Activated CD4-positive, CD25-positive, alpha-beta regulatory T cell treated with anti-CD3 and anti-CD28 coated beads, Interleukin-2, amount 50 U/mL, for 72 hours (primary cell): ENCODE results near the gene TCF20.

Source experiments
- DNase-seq: peaks from one replicate; pipeline ENCODE4 v3.0.0; 2021

The TCF20 gene

DNA sequence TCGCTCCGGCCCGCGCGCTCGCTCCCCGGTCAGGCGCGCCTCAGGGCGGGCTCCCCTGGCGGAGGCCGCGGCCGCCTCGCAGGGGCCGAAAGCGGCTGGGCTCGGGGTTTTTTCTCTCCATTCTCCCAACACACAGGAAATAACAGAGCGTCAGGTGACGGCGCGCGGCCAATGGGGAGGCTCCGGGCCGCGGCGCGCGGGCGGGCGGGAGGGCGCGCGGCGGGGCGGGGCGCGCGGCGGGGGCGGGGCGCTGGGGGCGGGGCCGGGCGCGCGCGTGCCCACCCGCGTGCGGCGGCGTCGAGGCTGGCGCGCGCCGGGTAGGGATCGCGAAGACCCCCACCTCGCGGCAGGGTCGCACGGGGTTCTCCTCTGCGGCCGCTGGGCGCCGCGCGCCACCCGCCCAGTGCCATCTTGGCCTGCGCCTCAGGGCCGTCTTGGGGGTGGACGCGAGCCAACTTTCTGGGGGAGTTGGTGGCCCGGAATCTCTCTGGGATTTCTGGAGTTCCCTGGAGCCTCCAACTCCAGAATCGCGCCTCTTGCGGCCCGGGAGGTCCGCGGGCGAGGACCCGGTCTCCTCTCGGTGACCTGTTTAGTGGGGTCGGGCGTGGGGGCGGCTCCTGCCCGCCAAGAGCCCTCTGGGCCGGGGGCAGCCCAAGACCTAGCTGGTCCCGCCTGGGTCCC, at the start of gene TCF20:
Gene TCF20 (minus strand): TSS at position 144 of the 681 bp plus-strand sequence. CDS start 55,348 bp downstream, outside the sequence.
- peak; percentile 77 for DNase-seq

DNA sequence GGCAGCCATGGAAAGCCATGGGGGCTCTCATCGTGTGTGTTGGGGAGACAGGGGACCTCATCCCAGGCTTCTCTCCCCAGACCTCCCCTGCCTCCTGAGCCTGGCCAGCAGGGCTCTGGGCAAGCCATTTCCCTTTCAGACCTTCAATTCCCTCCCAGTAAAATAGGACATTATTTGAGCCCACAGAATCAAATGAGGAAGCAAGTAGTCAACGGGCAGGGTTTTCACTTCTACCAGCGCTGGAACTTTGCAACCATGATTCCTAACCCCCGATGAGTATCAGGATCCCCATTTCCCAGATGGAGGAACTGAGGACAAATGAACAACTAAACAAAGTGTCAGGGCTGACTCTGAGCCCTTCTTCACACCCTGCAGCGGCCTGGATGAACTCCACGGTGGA, 48.9 kb upstream of the TCF20 start:
- DNase-seq = no peak

DNA sequence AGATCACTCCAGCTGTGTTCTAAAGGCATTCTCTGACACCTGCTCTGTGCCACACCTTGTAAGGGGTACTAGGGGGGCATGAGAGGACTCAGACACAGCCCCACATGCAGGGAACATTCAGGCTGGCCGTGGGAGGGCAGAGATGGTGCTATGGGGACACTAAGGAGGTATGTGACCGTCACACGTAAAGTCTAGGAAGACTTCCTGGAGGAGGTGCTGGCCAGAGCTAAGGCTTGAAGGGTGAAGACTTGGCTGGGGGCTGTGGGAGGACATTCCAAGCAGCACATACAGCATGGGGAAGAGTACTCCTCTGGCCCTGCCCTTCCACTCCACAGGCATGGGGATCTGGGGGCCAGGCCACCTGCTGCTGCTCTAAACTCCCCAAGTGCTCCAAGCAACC, 48.5 kb upstream of the TCF20 start:
- no peak for DNase-seq

DNA sequence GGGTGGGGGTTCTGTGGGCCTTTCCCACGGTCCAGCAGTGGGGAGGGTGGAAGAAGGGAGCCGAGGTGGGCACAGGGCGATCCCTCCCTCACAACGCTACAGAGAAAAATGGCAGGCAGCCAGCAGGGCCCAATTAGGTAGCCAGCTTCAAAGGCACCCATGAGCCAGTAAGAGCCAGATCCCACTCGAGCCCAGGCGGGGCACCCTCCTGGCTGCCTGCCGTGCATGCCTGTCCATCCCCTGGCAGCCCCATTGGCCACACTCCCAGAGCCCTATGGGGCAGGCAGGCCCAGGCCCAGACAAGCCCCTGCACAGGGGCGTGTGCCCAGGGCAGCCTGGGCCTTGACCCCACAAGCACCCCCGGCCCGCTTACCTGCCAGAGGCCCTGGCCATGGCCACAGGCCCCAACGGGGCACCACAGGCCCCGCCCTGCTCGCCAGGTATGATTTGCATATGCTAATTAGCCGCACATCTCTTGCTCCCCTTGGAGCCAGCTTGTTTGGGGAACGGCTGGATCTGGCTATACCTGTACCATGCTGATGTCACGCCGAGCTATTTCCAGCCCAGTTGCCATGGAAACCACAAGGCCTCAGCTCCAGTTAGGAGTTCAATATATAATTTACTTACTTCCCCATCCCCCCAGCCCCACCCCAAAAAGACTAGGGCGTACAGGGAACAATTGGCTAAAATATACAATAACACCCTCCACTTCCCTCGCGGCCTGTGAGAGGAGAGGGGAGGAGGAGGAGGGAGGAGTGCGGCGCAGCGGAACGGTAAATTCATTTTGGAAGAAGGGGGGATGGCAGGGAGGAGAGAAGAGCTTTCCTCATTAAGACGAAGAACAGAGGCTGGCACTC, 47.5 kb upstream of the TCF20 start:
- no peak for DNase-seq

DNA sequence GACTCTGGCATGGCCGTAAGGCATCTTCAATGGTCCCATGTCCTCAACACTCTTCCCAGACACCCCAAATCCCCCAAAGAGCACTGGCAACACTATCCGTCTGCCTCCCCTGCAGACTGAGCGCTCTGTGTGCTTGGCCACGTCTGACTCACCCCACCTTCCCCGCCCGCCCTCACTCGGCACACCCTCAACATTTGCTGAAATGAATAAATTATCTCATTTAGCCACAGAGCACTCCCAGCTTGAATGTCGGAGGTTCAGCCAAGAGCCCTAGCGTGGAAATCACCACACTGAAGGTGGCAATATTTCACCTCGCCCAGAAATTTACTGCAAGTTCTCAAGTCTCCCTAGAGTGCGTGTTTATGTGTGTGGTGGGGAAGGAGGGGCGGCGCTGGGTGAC, 46.6 kb upstream of the TCF20 start:
- DNase-seq = no peak

DNA sequence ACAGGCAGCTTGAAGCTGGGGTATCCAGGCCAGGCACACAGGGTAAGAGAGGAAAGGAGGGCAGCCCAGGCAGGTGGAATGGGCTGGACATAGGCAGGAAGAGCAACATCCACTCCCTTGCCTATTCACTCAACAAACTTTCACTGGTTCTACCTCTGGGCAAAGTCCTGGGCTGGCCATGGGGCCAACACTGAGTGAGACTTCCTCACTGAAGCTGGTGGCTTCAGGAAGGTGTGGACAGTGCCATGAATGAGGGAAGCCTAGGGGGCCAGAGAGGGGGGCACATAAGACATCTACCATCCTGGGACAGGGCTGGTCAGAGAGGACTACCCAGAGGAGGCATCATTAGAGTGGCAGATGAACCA, 44.9 kb upstream of the TCF20 start:
- DNase-seq = no peak

DNA sequence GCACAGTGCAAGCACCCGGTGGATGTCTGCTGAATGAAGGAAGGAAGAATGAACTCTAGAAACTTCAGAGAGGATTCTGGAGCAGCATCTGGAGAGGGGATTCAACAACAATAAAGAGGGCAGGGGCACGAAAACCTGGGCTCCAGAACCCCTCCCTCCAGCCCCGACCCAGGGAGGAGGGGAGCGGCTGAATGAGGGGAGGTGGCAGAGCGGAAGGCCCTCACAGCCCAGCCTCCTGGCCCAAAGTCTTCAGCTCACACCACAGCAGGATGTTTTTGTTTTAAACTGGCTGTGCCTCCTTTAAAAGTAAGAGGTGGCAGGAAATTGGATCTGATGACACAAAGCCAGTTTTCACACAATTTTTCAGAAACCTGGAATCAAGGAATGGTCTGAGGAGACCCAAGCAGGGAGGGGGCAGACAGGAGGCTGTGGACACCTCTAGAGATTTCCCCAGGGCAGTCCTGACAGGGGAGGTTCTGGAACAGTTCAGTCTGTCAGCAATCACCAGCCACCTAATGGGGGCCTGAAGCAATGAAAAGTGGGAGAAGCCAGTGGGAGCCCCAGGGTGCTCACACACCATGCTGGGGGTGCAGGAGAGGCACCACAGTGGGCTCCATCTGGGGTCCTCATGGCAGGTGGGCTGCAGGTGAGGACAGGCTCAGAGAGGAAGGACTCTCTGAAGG, 44.4 kb upstream of the TCF20 start:
- DNase-seq = no peak

DNA sequence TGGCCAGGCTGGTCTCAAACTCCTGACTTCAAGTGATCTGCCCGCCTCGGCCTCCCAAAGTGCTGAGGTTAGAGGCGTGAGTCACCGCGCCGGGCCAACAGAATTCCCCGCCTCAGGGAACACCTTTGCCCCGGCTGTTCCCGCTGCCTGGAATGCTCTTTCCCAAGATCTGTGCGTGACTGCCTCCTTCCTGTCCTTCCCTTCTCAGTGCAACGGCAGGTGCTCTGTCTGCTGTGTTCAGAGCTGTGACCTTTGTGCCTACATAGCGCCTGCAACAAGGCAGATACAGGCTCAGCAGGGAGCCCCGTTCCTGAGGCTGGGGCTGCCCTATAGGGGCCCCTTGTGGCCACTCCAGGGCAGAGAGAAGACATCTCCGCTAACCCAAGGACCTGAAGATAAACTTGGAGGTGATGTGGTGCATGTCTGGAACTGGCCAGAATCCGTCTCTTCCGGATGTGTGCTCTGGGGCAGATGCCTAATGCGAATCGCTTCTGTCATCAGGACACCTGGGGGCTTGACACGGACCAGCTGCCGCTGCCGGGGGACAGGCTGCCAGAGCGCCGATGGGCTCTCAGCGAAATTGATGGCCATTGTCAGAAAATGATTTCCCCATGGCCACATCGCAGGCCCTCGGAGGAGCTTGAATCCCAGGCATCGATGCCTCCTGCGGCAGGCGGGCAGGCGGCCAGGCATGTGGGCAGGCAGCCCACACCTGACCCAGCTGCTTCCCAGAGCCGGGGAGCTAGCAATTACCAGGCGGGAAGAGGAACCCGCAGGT, 43.5 kb upstream of the TCF20 start:
- no peak for DNase-seq

DNA sequence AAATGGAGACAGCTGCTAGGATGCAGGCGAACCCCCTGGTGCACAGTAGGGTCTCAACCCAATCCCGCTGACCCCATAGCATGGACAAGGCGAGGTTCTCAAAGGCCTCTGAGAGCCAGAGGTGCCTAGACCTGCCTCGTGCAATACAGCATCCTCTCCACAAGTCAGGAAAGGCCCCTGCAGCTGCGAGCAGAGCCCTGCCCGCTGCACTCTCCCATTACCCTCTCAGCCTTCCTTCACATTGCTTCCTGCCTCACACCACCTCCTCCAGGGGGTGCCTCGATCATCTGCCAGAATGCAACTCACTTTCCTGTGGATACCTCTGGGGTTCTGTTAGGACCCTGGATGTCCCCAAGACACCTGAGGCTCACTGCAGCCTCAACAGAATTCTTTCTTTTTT, 42.8 kb upstream of the TCF20 start:
- no peak for DNase-seq

DNA sequence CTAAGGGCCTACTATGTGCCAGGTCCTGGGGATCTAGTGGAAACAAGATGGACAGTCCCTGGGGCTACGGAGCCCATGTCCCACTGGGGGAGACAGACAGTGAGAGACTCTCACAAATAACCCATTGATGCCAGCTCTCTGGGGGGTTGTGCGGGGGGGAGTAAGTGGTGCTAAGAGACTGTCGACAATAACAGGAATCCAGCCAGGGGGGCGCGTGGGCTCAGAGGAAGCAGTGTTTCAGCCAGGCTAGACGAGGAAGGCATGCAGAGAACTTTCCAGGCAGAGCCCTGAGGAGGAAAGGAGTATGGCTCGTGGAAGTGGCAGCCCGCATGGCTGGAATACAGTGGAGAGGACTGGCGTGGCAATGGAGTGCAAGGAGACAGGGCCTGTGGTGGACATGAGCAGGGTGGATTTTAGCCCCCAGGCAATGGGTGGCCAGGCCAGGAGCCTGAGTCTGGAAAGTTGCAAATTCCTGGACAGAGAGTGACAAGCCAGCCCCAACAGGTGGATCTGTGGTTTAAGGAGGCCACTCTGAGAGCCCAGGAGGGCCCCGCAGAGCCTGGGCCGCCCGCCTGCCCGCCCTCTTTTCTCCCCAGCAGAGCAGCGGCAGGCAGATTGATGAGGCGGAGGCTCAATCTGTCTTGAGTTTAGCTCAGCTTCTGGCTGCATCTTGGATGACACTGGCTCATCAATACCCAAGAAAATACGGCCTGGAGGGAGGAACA, 40.0 kb upstream of the TCF20 start:
- no peak for DNase-seq

DNA sequence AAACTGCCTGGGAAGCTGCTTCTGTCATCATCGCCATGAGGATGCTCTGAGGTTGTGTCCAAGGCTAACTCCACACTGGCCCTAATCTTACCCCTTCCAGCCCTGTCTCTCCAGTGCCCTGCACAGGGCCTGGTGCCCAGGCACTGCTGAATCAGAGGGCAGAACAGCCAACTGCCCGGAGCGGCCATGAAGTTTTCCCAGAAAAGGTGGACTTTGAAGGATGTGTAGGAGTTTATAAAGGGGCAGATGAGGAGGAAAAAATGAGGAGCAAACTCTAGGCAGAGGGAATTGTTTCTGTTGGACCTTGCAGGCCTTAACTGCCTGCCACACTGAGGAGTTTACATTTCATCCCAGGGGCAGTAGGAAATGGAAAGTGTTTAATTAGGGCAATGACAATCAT, 39.4 kb upstream of the TCF20 start:
- no peak for DNase-seq

DNA sequence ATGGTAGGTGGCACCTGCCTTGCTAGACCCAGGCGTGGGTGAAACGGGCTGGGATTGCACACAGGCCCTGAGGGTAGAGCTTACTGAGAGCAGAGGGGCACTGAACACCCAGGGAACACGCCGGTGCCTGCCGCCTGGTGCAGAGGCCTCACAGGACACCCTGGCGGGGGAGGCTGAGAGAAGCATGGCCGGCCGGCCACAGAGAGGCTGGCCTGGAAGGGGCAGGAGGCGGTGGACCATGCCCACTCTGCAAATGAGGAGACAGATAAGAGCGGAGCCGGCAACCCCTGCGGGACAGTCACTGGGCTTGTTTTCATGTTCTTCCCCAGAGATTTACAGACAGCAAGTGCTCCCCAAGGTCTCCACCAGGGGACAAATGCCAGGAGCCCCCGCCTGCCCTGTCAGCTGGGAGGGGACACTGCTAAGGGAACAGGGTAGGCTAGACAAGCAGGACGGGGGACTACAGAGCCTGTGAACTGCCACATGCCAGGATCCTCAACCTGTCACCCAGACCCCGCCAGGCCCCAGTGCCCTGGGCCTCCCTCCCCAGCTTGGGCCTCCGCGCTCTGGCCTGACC, 38.5 kb upstream of the TCF20 start:
- no peak for DNase-seq

DNA sequence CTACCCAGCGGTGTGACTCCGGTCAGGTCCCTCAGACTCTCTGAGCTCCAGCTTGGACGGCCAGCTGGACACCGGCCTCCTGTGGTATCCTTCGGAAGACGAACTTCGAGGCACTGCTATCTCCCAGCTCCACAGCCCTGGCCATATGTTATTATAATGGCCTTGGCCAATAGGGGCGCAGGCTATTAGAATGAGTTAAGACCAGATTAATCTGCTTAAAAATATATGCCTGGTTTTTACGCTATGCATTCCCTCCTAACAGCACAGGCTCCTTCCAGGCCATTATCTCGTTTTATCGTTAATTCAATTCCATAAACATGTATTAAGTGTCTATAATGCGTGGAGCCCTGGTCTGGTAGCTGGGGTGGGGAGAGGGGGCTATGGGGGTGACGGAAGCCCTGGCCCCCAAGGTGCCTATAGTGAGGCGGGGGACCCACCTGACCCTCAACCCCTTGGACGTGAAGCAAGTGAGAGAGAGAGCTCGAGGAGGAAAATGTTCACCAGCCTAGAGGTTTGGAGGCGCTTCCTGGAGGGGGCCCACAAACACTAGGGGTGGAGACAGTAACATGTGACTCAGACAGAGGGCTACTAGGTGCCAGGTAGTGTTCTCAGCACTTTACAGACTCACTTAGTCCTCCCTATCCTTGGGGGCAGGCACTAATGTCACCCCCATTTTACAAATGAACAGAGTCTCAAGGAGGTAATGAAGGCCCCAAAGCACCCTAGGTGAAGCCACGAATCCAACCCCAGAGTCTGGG, 37.5 kb upstream of the TCF20 start:
- no peak for DNase-seq

DNA sequence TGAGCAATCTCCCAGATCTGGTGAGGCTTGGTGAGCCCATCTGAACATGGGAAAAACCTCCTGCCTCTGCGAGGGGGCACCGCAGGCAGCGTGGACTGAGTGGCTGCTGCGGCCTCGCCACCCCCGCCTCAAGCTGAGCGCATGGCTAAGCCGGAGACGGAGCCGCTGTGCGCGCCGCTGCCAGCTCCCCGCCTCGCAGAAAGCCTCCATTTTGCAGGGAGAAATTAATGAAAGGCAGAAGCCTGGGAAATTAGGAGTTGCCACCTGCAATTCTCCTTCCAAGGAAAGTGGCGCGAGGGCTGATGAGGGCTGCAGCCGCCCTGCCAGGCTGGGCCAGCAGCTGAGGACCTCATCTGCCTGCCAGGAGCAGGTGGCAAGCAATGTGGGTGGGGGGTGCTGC, 35.6 kb upstream of the TCF20 start:
- DNase-seq = no peak

DNA sequence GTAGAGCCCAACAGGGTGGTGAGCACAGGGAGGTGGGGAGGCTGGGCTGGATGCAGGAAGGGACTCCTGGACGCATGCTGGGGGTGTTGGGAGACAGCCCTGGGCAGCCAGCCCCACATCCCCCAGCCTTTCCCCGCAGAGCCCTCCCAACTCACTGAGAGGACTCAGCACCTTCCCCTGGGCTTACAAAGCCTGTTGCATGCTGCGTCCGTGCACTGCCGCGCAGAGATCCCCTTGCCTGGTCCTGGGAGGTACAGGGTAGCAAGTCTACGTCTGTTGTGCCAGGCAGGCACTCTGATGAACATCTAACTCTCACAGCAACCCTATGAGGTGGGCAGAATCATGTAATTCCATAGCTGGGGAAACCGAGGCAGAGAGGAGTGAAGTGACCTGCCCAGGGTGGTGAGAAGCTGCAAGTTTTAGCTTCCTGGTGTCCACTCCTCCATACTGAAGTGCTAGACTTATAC, 33.9 kb upstream of the TCF20 start:
- DNase-seq = no peak

DNA sequence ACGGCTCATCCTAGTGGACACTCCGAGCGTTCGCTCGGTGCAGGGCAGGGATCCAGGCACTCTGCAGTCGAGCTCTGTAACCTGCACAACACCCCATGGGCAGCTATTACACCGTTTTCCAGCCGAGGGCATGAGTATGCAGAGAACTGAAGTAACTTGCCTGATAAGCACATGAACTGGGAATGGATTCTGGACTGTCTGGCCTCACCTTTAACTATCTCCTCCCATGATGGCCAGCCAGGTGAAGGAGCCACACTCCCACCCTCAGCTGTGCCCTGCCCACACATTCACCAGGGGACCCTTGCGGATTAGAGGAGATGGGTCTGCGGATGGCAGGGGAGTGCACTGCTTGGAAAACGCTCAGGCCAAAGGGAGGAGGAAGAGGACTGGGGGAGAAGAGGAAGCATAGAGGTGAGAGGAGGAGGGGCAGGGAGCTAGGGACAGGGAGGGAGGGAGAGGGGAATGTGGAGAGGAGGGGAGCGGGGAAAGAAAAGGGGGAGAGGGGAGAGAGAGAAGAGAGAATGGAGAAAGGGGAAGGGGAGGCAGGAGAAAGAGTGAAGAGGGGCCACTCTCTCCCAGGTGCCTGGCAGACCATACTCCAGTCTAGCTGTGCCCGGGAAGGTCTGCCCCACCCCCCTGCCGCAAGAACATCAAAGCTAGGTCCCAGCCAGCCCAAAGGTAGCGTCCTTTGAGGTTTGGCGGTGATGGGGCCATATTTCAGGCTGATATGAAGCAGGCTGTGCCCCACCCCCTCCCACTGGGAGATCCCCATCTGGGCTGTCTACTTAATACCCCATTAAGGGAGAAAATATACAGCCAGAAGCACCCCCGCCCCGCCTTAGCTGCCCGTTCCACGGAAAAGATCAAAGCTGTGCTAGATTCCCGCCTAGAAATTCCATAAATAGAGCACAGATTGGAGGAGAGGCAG, 33.2 kb upstream of the TCF20 start:
- DNase-seq = no peak

DNA sequence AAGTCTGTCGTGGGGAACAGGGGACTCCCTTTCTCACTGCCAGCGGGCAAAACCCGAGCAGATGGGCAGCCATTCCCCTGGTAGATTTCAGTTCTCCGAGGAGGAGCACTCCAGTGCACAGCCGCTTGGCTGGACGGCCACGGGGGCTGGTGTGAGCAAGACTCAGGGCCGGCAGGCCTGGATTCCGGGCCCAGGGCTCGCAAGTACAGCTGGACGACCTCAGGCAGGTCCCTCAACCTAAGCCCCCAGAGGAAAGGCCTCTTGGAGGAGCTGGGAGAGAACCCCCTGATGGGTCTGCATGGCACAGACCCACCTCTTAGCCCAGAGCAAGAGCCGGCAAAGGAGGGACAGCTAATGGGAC, 31.3 kb upstream of the TCF20 start:
- no peak for DNase-seq

DNA sequence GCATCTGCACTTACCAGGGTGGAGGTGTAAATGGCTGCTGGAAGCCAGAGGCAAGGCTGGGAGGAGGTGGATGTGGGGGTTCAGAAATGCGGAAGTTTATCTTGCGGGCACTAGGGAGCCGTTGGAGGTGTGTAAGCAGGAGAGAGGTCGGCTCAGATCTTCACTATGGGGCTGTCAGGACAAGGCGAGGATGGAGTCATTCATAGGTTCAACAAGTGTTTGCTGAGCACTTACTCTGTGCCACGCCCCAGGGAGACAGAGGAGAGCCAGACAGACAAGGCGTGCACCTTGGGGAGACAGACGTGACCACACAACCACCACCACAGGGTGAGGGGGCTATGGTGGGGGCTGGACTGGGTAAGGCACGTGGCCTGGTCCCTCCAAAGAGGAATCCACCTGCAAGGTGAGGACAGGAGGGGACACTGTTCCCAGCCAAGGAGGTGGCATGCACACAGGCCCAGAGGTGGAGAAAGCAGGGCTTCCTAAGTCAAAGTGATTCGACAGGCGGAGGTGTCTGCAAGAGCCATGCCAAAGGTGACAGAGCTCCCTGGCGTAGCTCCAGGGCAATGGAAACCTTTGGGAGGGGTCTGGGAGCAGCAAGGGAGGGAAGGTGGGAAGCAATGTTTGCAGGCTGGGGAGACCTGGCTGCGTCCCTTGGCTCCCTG, 30.8 kb upstream of the TCF20 start:
- DNase-seq = no peak

DNA sequence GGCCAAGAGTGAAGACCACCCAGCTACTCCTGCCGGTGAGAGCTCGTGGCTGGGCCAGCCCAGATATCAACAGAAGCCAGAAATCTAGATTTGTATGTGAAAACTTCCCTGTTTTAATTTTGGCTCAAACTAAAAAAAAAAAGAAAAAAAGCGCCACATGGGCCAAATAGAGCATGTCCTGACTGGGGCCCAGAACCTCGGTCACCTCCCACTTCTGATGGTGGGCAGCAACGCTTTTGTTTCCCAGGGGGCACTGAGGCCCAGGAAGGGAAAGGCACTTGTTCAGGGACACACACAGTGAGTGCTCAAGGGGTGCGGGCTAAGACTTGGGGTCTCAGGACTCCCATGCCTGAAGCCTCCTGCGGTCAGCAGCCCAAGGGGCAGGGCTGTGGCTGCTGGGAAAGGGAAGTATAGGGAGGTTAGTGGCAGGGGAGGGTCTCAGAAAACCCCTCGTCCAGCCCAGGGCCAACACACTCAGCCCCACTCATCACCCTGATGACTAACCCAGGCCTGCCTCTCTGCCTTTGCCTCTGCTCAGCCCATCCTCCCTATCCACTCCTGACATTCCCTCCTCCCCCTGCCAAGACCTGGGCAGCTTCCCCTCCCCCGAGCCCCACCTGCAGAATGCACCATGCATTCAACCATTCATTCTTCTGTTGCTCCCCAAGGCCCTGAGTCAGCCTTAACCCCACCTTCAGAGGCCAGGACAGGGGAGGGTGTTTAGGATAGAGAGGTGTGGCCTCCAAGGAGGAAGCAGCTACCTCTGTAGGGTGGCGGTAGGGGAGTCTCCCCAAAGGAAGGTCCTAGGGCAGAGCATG, 30.0 kb upstream of the TCF20 start:
- no peak for DNase-seq
